Measurements from ENCODE around the gene CLMN.

The CLMN gene

DNA sequence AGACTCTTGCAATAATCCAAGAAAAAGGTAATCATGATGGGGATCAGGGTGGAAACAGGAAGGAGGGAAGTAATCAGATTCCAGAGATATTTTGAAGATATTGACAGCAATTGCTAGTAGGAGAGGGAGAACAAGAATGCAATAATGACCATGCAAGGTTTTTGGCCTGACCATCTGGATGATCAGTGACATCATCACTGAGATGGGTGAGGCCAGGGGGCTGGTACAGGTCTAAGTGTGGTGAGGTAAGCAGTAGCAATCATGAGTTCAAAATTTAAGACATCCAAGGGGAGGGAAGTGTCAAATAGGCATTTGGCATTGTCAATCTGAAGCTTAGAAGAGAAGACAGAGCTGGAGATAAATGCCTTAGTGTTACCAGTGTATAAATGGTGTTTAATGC is 24.8 kb upstream of the CLMN start:
- no peak for DNase-seq (ENCODE audit: low spot score)

DNA sequence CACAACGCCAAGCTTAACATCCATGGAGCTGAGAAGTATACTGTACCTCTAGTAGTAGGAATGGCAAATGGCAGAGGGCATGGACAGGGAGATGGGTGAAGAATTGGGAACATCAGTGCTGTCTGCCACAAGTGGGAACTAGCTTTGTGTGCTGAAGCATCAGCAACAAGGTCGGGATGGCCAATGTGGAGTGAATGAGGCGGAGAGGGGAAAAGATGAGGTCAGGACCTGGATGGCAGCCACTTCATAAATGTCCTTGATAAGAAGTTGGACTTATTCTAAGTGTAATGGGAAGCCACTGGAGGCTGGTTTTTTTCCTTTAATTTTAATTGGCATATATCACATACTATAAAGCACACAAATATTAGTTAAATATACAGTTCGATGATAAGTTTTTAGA is 21.9 kb upstream of the CLMN start:
- no peak for DNase-seq (ENCODE audit: low spot score)

DNA sequence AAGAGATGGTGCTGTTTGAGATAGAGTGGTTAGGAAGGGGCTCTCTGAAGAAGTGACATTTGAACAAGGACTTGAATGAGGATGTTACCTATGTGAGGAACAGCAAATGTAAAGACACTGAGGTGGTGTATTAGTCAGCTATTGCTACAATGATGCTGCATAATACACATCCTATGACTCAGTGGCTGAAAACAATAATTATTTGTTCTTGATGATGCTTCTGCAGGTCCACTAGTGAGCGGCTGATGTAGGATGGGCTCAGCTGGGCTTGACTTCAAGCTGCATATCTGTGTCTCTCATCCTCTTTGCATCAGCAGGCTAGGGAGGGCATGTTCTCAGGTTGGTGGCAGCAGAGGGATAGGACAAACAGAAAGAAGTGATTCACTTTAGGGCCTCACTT is 21.4 kb upstream of the CLMN start:
- DNase-seq (ENCODE audit: low spot score) = no peak

DNA sequence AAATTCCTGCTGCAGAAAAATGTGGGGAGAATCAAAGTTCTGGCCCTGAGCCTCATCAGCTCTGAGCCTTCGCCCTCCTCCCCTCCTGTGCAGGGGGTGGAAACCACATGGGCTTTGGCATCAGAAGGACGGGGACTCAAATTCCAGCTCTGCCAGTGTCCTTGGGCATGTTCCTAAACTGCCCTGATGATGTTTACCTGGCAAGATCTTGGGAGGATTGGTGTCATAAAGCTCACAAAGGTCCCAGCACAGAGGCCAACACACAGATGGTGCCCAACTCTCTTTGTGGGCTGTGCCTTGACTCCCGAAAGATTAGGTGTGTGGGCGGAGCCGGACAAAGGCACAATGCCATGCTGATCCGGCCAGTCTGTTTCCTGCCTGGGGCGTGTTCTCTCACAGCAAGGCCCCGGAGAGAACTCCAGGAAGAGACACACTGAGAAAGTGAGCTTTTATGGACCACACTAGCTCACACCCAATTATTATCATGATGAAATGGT is 20.5 kb upstream of the CLMN start:
- no peak for DNase-seq (ENCODE audit: low spot score)

DNA sequence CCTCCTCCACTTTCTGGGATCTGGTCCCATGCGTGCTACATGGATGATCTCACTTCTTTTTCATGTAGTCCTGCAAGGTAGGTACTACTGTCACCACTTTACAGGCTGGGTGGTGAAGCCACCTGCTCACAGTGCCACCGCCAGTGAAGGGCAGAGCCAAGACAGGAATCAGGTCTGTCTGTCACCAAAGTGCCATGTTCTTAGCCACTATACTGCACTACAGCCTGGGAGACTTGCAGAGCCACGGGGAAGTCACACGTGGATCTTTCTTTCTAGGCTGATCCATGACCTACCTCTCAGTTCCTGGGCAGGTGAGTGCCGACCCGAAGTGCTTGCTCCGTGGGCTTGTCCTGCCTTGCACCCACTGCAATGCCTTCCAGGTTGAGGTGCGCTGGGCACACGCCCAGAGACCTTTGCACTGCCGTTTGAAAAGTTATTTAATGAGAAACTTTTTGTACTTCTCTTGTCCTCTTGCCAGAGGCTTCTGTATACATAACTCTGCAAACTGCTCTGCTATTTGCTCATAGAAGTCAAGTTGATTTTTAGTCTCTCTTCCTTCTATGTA is 19.7 kb upstream of the CLMN start:
- no peak for DNase-seq (ENCODE audit: low spot score)

DNA sequence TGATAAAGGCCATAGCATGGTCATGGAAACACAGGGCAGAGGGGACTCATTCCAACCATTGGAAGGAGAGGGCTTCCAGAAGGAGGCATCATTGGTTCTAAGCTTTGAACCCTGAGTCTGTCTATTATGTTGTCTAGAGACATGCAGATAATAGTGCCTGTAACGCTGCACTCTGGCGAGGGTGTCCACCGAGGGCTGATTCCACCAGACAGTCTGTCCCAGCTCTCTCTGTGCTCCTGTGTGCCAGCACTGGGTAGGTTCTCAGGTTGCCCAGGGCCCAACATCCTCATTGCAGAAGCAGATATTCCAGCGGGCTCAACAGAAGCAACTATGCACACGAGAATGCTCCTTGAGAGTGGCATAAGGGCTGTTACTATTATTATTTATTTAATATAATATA is 18.7 kb upstream of the CLMN start:
- DNase-seq (ENCODE audit: low spot score) = no peak

DNA sequence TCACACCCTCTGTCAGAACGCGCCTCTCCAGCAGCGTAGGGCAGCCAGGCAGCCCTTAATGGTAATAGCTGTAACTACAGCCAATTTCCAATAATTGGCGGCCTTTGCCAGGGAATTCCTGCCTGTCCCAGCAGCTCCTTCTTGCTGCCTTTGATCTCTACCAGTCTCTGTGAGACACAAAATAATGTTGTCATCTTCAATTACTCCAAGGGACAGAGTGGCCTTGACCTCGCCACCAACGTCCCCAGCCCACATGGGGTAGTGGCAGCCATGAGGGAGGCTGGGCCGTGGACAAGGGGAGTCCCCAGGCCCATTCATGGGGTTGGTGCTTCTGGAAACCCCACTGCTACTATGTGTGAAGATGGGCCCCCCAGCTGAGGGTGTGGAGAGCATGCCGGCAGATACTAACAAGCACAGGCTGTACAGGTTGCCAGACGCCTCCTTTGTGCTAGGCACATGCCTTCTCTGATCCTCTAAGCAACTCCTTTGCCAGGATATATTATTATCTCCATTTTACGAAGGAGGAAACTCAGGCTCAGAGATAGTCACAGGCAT is 17.4 kb upstream of the CLMN start:
- DNase-seq (ENCODE audit: low spot score) = no peak

DNA sequence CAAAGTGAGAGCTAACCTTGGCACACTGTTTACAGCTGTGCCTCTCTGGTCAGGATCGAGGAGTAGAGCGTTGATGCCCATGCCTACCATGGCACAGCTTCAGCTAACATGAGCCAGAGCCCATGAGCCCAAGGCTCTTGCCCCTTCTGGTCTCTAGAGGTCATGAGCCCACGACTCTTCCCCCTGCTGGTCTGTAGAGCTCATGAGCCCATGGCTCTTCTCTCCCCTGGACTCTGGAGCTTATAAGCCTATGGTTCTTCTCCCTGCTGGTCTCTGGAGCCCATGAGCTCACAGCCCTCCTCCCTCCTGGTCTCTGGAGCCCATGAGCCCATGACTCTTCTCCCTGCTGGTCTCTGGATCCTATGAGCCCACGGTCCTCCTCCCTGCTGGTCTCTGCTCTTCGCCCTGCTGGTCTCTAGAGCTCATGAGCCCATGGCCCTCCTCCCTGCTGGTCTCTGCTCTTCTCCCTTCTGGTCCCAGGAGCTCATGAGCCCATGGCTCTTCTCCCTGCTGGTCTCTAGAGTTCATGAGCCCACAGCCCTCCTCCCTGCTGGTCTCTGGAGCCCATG is 16.6 kb upstream of the CLMN start:
- DNase-seq (ENCODE audit: low spot score) = no peak

DNA sequence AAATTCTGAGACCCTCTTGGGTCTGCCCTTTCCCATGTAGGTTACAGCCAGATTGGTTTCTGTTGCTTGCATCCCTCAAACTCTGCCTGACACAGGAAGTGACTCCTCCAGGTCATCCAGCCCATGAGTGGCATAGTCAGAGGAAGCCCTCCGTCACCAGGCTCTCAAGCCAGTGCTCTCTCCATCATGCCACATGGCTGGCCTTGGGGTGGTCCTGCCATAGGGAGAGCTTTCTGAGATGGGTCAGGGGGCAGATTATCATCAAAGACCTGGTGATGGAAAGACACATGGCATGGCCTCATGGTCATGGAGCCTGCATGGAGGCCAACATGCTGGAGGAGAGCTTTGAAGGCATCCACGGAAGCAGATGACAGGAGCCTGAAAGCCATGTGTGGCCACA is 15.4 kb upstream of the CLMN start:
- no peak for DNase-seq (ENCODE audit: low spot score)

DNA sequence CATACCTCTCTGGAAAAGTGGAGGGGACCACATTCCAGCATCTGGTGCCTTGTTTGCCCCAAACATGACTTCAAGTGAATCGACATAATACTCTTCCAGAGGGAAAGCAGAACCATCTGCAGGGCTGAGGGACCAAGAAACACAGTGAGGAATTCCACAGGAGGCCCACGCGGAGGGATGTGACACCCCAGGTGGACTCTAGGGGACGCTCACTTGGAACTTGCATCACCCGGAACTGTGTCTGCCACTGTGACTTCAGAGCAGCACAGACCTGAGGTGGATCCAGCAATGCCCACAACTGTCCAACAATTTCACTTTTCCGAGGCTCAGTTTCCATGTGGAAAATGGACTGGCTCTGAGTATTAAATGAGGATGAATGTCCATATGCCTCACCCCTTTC is 14.3 kb upstream of the CLMN start:
- no peak for DNase-seq (ENCODE audit: low spot score)

DNA sequence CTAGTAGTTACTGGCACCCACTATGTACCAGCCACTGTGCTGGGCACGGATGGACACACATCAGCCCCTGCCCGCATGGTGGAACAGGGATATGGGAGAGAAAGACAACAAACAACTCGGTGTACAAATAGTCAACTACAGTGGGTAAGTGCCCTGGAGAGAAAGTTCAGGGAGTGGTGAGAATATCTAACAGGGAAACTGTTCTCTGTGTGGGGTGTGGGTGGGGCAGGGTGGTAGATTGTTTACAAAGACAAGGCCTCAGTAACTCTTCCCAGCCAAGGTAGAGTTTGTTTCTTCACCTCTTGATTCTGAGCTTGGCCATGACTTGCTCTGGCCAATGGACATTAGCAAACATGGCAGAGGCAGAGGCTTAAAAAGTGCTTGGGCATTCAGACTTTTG is 12.9 kb upstream of the CLMN start:
- DNase-seq (ENCODE audit: low spot score) = no peak

DNA sequence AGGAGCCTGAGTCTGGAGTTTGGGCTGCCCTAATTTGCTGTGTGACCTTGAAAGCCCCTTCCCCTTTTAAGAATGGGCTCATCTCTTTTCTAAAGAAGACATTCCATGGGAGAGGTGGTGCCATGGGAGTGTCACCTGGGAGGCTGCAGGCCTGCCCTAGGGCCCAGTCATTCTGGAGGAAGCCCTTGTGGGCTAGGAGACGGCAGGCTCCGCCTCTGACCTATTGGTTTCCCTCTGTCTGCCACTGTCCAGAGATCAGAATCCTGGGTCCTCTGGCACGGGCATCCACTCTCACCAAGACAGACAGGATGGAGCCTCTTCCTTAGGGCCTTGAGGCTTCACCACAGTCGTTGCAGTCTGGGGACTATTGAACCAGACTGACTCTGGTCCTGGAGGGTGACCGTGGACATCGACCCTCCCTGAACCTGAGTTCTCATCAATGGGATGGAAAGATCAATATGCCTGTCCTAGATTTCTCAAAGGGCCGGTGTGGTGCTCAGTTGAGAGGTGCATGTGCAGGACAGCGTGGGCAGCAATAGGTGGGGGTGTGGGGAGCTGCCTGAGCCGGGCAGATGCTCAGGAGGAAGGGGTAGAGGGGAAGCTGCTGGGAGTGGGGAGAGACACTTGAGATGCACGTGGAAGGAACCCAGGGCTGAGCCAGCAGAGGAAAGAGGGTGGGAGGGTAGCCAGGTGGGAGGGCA is 12.2 kb upstream of the CLMN start:
- no peak for DNase-seq (ENCODE audit: low spot score)

DNA sequence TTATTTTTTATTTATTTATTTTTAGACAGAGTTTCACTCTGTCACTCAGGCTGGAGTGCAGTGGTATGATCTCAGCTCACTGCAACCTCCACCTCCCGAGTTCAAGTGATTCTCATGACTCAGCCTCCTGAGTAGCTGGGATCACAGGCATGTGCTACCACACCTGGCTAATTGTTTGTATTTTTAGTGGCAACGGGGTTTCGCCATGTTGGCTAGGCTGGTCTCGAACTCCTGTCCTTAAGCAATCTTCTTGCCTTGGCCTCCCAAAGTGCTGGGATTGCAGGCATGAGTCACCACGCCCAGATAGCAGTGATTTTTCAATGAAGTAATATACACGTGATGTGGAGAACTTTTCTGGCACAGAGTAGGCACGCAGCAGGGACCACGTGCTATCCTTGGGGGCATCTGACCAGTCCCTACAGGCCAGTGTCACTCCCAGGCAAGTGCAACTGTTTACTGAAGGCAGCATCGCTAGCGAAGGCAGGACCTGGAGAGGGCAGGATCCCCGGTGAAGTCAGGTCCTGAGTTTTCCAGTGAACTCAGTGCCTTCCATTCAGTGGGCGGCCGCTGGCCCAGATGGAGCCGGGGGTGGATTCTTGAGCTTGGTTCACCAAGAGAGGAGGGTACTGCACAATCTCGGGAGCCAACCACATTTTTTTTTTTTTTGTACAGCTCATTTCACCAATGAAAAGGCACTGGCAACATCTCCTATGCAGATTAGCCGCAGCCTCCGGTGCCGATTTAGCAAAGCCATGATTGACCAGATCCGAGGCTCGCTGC is 11.1 kb upstream of the CLMN start:
- no peak for DNase-seq (ENCODE audit: low spot score)

DNA sequence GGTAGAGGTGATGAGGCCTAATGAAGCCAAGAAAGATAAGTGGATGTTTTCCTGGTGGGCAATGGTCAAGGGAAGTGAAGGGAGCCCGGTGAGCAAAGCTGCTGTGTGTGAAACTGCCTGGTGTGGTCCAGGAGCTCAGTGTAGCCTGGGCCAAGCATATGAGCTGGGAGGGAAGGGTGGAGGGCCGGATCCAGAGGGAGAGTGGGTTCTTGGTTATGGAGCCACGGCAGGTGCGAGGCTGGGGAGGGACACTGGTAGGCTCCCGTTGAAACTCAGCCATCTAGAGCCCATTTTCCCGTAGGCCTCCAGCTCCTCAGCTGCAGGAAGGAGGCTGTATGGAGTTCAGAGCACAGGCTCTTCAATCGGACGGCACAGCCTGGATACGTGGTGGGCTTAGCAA is 10.2 kb upstream of the CLMN start:
- no peak for DNase-seq (ENCODE audit: low spot score)

DNA sequence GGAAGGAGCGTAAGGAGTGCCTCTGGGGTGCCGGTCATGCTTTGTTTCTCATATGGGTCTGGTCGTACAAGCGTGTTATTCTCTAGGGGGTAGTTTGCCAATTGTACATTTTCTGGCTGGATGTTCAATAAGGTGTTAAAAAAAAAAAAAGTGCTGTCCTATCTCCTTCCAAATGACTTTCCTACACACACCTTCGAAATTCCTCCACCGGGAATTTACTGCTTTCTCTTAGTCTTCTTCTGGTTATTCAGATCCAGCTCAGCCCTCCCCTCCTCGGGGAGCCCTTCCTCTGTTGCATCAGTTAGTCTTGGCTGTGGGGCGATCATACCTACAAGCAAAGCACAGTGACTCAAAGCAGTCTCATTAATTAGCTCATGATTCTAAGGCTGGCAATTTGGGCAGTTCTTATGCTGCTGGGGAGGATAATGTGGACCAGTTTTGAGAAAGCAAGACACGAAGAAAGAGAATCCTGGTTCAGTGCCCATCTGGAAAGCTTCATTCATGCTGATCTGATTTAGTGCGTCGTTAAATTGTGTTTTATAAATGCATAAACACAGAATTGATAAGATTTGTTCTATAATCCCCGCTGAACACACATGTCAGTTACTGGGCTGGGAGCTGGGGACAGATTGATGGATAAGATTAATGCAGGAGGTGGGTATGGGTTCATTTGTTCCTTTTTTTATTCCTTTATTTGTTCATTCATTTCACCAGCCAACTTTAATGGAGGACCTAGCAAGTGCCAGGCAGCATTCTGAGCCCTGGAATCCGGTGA is 9.2 kb upstream of the CLMN start:
- DNase-seq (ENCODE audit: low spot score) = no peak

DNA sequence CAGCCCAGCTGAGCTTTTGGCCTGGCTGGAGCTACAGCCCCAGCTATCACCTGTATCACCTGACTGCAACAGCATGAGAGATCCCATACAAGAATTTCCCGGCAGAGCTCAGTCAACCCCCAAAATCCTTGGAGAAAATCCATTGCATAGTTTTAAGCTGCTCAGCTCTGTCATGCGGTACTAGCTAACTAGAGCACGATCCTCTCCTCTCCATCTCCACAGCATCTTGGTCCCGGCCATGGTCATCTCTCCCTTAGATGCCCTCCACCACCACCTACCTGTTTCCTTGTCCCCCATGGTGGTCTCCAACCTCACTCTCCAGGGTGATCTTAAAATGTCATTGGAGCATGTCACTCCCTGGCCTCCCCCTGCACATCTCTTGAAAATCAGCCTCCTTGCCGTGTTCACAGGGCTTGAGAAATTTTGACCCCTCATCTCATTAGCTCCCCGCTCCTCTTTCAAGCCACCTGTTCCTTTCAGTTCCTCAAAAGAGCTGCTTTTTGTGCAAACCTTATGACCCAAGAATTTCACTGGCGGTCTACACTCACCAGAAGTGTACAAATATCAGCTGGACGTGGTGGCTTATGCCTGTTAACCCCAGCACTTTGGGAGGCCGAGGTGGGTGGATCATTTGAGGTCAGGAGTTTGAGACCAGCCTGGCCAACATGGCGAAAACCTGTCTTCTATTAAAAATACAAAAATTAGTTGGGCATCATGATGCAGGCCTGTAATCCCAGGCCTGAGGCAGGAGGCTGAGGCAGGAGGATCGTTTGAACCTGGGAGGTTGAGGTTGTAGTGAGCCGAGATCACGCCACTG is 8.1 kb upstream of the CLMN start:
- no peak for DNase-seq (ENCODE audit: low spot score)

DNA sequence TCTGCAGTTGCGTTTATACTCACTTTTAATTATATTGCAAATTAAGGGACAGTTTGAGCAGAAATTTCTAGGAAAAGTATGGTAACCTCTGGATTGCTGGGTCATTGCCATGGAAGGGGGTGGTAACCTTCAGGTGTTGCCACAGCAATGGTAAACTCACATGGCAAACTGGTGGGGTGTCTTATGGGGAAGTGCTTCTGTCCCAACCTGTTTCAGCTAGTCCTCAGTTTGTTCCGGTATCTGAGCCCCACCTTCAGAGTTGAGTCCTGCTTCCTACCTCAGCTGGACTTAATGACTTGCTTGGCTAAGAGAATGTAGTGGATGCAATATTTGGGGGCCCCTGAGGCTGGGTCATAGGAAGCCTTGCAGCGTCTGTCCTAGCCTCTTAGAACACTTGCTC is 7.3 kb upstream of the CLMN start:
- DNase-seq (ENCODE audit: low spot score) = no peak

DNA sequence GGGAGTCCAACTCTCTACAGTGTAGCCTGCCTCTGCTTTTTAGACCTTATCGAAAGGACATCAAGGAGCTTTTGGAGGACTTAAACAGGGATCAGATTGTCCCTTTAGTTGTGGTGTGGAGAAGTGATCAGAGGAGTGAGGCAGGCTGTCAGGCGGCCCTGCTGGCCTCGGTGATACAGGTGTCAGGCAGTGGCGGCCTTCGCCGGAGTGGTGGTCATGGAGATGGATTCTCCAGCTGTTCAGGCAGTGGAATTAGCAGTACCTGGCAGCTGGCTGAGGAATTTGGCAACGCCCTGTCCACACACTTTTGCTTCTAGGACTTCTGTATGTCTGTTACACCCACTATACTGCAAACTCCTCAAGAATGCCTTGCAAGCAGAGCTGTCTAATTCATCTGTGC is 4.2 kb upstream of the CLMN start:
- DNase-seq (ENCODE audit: low spot score) = no peak

DNA sequence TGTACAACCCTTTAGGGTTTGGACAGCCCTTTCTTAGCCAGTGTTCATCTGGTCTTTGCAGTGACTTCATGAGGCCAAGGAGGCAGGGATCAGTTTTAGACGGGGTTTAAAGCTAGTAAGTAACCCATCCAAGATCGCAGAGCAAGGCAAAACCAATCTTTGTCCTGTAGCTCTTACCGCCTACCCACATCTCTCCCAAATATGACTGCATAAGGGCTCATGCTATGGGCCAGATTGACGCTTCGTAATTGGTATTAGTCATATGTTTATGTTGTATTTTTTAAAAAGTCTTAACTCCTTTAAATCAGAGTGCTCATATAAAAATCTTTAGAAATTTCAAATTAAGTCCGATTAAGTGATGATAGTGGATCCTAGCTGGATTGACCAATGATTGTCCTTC is 3.7 kb upstream of the CLMN start:
- no peak for DNase-seq (ENCODE audit: low spot score)

DNA sequence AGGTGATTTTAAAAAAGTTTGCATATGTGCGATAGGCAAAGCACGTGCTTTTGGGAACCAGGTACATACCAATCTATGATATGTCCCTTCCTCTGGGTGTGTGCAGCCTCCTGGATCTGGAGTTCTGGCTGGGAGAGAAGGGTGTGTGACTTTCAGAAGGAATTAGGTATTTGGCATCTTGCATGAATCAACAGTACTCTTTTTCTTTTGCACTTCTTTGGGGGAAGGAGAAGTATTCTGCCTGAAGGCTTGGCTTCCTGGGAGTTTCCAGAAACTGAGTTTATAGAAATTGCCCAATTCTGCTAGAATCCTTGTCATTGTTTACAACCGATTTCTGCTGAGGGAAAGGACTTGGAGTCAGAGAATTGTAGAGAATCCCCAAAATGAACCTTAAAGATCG is 2.9 kb upstream of the CLMN start:
- no peak for DNase-seq (ENCODE audit: low spot score)

Measured in kidney capillary endothelial cell (primary cell).